HG02588 (cell line): ENCODE measurements around the gene ANXA4.
"Not testable (repeated sequence)": the region's sequence is repeated elsewhere in the genome, so short reads cannot be mapped to it uniquely, and the experiment has no call there.

Experiments
- ATAC-seq: cut with Tn5 transposase; IDR thresholded peaks from one replicate; pipeline ENCODE4 v1.9.1; 2021; ENCODE audit warnings: mild to moderate bottlenecking, moderate library complexity; ENCODE audit not compliant: unreplicated experiment

Gene ANXA4

DNA sequence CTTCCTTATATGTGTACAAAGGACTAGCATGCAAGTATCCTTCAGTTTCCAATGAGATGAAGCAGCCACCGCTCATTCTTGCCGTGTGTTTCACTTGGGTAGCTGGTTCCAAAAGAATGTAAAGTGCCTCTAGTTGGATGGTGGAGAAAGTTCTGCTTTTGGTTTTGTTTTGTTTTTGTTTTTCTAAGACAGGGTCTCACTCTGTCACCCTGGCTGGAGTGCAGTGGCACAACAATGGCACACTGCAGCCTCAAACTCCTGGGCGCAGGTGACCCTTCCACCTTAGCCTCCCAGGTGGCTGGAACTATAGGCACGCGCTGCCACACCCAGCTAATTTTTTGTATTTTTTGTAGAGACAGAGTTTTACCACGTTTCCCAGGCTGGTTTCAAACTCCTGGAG, 8.3 kb downstream of the ANXA4 start:
- ATAC-seq: no peak

- ATAC-seq: no peak
Observed at GRCh38 chr2:69753659-69754363, 11.9 kb downstream of the ANXA4 start.

DNA sequence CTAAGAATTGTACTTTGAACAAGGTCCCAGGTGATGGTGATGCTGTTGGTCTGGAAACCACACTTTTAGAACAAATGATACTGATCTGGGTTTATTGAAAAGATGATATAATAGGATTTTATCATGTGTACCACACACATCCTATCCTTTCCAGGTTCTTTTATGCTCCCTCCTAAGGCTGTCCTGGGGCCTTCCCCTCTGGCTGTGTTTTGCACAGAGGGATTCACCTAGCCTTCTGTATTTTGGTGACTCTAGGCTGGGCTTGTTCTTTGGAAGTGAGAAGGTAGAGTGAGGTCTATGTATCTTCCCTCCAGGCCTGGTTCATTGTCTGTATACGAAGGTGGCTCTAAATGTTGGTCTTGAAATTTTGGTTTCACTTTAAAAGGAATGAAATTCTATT, 12.7 kb downstream of the ANXA4 start:
- ATAC-seq: no peak

DNA sequence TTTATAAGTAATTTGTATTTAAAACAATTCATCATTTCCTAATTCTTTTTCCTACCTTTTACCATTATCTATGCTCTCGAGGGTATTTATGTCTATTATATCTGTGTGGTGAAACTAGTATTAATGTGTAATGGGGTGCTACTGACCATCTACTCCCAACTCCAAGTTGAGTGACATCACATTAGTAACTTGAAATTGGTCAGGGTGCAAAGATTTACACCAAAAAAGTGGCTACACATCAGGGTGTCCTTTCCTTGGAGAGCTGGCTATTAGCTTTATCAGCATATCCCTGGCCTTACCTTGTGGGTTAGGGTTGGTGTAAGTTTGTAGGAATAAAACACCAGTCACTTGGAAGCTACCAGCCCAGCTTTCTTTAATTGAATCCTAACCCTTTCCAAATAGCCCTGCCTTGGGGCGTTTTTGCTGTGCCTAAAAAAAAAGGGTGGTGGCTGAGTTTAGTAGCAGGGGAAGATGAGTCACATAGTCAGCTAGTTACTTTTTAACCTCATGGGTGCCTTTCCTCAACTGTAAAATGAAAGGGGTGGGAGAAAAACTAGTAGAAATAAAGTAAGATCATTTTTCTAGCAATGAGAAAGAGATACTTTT, 14.0 kb downstream of the ANXA4 start:
- no peak for ATAC-seq

DNA sequence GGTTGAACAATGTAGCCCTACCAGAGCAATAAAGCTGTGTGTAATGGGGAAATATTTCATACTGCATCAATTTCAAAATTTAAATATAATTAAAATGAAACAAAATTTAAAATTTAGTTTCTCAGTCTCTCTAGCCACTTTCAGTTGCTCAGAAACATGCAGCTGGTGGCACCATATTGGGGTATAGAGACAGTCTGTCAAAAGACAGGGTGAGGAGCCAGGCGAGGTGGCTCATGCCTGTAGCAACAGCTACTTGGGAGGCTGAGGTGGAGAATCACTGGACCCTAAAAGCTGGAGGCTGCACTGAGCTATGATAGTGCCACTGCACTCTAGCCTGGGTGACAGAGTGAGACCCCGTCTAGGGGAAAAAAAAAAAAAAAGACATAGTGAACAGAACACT, 20.1 kb downstream of the ANXA4 start:
- no peak for ATAC-seq

DNA sequence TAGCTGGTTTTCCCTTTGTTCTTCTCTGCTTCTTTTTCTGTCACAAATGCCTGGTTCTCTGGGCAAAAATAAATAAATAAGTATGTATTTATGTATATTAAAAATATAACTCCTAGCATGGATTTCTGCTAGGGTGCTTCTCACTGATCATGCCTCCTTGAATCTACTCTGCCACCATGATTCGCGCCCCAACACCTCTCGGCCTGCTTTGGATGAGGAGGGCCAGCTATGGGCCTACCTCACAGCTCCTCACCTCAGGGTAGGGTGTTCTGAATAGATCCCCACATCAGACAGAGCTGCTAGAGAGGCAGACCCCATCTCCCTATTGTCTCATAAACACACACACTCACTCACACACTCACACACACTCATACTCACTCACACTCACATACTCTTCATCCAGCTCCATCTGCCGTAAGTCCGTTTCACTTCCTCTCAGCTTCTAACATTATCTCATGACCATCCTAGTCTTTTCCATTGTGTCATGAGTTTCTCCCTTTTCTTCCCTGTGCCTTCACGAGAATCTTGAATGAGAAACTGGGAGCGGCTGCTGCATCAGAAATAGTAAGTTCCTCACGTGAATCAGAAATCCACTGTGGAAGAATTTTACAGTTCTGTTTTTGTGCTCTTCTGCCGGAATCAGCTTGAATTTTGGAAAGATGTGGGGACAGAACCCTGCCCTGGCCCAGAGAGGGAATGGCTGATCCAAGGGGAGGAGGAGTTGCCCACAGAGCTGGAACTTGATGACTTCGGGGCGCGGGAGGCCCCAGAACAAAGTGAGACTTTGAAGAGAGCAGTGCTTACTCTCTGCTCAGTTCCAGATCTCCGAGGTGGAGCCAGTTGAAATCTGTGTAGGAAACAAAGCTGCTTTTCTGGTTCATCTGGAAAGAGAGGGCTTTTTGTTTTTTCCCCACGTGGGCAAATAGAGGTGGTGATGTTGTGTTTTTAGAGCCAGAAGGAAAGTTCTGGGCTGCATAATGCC, 20.9 kb downstream of the ANXA4 start:
- ATAC-seq: no peak

DNA sequence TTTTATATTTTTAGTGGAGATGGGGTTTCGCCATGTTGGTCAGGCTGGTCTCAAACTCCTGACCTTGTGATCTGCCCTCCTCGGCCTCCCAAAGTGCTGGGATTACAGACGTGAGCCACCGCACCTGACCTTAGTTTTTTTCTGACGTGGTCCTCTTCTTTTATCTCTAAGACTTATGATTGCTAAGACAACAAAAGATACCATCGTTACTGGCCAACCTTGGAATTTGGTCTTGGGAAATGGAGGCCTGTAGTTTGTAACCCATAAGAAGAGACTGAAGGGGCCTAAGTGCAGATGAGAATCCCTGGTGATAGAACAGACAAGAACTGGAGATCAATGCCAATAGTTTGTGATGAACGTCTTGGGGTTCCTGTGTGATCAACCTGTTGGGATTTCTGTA, 21.9 kb downstream of the ANXA4 start:
- not testable (repeated sequence) for ATAC-seq

DNA sequence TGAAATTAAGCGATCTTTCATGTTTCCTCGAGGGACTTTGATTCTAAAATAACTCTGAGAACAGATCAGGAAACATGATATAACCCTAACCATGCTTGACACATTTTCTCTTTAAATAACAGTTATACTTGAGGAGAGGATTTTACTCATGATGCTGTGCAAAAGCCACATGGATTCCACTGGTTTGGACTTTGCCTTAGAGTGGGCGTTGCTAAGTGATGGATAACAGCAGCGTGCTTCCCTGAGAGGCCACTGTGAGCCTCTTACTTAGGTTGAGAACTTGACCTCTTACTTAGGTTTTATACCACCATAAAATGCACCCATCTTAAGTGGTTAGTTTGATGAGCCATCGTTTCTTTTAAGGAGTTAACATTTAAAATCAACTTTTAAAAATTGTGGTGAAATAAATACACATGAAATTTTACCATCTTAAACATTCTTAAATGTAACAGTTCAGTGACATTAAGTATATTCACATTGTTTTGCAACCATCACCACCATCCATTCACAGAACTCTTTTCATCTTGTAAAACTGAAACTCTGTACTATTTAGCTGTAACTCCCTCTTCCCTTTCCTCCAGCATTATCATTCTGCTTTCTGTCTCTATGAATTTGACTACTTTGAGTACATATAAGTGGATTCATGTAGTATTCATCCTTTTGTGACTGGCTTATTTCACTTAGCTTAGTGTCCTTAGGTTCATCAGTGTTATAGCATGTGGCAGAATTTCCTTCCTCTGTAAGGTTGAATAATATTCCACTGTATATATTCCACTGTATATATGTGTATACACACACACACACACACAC, 22.6 kb downstream of the ANXA4 start:
- no peak for ATAC-seq

GRCh38 chr2:69765096-69765380, 23.1 kb downstream of the ANXA4 start:
- ATAC-seq: no peak

DNA sequence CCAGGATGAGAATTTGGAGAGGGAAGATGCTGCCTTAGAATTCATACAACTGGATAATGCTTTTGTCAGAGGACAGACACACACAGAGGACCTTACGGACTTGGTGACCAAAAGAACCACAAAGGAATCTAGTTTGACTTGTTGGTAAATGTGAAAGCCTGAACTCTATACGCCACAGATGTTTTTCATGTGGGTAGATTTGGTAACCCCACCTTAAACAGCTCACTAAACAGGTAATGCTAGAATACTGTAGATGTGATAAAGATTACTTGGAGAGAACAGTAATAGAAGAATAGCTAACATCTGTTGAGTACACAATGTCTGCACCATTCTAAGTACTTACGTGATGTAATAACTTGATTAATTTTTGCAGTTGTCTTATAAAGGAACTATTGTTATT, 24.1 kb downstream of the ANXA4 start:
- ATAC-seq: no peak

DNA sequence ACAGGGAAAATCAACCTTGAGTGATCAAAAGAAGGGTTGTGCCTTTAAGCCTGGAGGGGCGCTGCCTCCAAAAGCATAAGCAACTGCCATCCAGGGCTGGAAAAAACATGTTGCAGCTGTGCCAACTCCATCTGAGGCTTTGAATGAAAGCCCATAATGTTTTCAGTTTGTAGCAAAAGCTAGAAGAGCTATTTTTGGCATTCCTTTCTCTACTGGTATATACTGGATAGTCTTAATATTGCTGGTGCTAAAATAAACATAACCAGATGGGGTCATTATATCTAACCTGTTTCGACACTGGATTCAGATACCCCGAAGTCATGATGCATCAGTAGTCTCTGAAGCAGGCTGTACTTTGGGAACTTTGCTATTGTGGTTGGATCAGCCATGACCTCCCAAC, 25.1 kb downstream of the ANXA4 start:
- ATAC-seq: no peak

DNA sequence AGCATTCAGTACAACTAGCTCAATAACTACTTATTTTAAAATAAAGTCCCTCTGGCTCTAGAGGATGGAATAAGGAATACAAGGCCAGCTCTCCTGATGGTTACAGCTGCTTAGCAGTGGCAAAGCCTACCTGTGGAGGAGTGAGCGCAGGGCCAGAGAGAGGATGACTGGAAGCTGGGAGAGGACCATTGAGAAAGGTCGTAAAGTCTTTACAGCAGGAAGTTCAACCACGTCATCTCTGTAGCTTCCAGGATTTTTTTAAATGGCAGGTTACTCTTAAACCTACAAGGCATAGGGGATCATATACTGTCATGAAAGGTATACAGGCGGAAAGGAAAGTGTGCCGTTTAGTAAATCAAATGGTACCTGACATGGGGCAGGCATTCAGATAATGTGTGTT, 26.3 kb downstream of the ANXA4 start:
- no peak for ATAC-seq

GRCh38 chr2:69768789-69769188, 26.9 kb downstream of the ANXA4 start:
- ATAC-seq: no peak

DNA sequence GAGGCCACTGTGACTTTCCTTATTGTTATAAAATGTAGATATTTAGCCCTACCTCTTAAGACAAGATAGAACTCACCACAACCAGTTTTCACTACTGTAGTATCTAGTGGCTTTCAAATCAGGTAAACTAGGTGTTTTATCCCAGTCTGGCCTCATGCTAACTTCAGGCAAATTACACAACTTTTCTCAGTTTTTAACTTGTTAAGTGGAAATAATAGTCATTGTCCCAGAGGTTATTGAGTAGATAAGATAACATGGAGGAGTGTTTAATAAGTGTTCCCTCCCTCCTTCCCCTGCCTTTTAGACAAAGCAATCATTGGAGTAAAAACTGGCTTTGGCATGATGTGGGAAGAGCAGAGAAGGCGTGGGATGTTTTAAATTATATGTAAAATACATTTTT, 27.3 kb downstream of the ANXA4 start:
- no peak for ATAC-seq

GRCh38 chr2:69770193-69770702, 28.3 kb downstream of the ANXA4 start:
- ATAC-seq: no peak

DNA sequence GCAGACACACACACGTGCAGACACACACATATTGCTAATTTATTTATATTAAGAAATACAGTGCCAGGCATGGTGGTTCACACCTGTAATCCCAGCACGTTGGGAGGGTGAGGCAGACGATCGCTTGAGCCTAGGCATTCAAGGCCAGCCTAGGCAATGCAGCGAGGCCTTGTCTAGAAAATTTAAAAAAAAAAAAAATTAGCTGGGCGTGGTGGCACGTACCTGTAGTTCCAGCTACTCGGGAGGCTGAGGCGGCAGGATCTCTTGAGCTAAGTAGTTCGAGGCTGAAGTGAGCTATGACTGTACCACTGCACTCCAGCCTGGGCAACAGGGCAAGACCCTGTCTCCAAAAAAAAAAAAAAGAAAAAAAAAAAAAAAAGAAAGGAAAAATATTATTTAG, 28.8 kb downstream of the ANXA4 start:
- no peak for ATAC-seq

DNA sequence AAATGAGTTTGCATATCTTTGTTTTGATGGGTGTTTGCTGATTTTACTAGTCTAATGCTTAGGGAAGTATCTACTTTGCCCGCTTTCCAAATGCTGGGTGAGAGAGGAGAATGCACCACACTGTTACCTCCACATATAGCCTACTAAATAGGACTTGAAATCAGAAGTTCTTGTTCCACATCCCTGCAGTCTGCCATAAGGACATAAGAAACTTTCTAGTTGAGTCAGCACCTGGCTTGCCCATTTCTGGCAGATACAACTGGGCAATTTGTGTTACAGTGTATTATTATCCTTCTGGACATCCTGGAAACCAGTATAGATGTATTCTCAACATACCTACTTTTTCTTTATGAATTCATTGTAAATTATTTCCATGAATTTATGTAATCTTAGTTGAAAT, 29.5 kb downstream of the ANXA4 start:
- no peak for ATAC-seq

GRCh38 chr2:69773206-69773605, 31.3 kb downstream of the ANXA4 start:
- ATAC-seq: no peak

DNA sequence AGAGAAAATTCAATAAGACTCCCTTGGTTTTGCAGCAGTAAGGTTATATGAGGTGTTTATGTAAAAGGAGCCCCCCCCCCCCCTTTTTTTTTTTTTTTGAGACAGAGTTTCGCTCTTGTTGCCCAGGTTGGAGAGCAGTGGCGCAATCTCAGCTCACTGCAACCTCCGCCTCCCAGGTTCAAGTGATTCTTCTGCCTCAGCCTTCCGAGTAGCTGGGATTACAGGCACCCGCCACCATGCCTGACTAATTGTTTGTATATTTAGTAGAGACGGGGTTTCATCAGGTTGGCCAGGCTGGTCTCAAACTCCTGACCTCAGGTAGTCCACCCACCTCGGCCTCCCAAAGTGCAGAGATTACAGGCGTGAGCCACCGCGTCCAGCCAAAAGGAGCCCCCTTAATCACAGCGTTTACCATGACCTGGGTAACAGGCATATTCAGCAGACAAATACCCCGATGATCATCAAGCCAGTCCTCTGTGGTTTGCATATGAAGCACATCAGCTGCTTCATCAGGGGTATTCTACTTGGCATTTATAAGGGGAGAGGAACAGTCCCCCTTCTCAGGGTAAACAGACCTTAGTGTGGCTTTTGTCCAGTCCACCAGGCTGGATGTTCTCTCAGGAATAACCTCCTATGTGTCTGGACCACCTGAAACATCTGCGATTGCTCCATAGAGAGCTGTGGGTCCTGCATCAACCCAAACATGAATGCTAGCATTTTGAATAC, 32.5 kb downstream of the ANXA4 start:
- not testable (repeated sequence) for ATAC-seq
